IMR-90 (cell line): Measurements from ENCODE around the gene MCTP1. TPM values are rescaled to one million over a fixed set of nuclear protein-coding genes. Genes with fewer than 3 reads are reported as not detected.

Experiments used
- ATAC-seq: fragments of 200-7000 bp; cut with Tn5 transposase; 2 replicates; pipeline ENCODE4 v1.9.1; 2020; ENCODE audit warnings: low read depth, mild to moderate bottlenecking, moderate library complexity
- BruUV-seq: library from RNA; stranded (reverse); fragments of 400-500 nt; replicated peaks from 2 replicates; lab custom pipeline; 2021; lab: Mats Ljungman, UMichigan
- CTCF ChIA-PET: fragments of 300-600 bp; formaldehyde crosslinking; extraction: SDS; loops from one replicate; lab custom pipeline; 2021; ENCODE audit warnings: antibody characterized with exemption; lab: Yijun Ruan, JAX
- POLR2A ChIA-PET: fragments of 300-600 bp; sonication (Branson Sonifier 250); formaldehyde crosslinking; loops from one replicate; lab custom pipeline; 2022; ENCODE audit warnings: antibody characterized with exemption; ENCODE audit not compliant: unreplicated experiment; lab: Charles Lee
- DNase-seq: peaks from one replicate; pipeline ENCODE4 v3.0.0; 2013
- H2AFZ ChIP-seq: replicated peaks from 2 replicates; pipeline ENCODE3; 2013; ENCODE audit warnings: low read length, mild to moderate bottlenecking; ENCODE audit not compliant: poor library complexity
- H2AK5ac ChIP-seq: 2 replicates; pipeline ENCODE4 v1.6.1; 2013; ENCODE audit warnings: low read depth, low read length, inconsistent platforms
- H2AK9ac ChIP-seq: replicated peaks from 2 replicates; pipeline ENCODE3; 2013; ENCODE audit warnings: mild to moderate bottlenecking, low read depth, low read length, moderate library complexity; ENCODE audit not compliant: poor library complexity
- H2BK120ac ChIP-seq: 2 replicates; pipeline ENCODE4 v1.6.1; 2013; ENCODE audit warnings: low read depth, low read length, inconsistent platforms
- H2BK15ac ChIP-seq: 3 replicates; pipeline ENCODE4 v1.6.1; 2013; ENCODE audit warnings: low read depth, low read length, inconsistent platforms
- H2BK20ac ChIP-seq: 2 replicates; pipeline ENCODE4 v1.6.1; 2013; ENCODE audit warnings: low read depth, mild to moderate bottlenecking, inconsistent platforms, low read length, moderate library complexity
- H2BK5ac ChIP-seq: 2 replicates; pipeline ENCODE4 v1.6.1; 2013; ENCODE audit warnings: mild to moderate bottlenecking, low read depth, low read length, inconsistent platforms; ENCODE audit not compliant: poor library complexity, severe bottlenecking
- H3K14ac ChIP-seq: replicated peaks from 2 replicates; pipeline ENCODE4 v1.6.1; 2013; ENCODE audit warnings: low read depth, low read length, inconsistent platforms
- H3K18ac ChIP-seq: 2 replicates; pipeline ENCODE4 v1.6.1; 2013; ENCODE audit warnings: low read depth, low read length, control low read depth
- H3K23ac ChIP-seq: 2 replicates; pipeline ENCODE4 v1.6.1; 2013; ENCODE audit warnings: low read depth, low read length, inconsistent platforms
- H3K27ac ChIP-seq: 2 replicates; pipeline ENCODE4 v1.5.1; 2013; ENCODE audit warnings: mild to moderate bottlenecking, control low read depth, low read length; ENCODE audit not compliant: insufficient read depth
- H3K27me3 ChIP-seq: 2 replicates; pipeline ENCODE4 v1.6.1; 2013; ENCODE audit warnings: low read length; ENCODE audit not compliant: control insufficient read depth, insufficient read depth
- H3K36me3 ChIP-seq: 2 replicates; pipeline ENCODE4 v1.6.1; 2013; ENCODE audit warnings: low read length, mixed read lengths; ENCODE audit not compliant: control insufficient read depth, insufficient read depth
- H3K4ac ChIP-seq: 2 replicates; pipeline ENCODE4 v1.6.1; 2013; ENCODE audit warnings: low read depth, low read length, inconsistent platforms
- H3K4me1 ChIP-seq: 2 replicates; pipeline ENCODE4 v1.6.1; 2013; ENCODE audit warnings: low read length, mixed read lengths; ENCODE audit not compliant: control insufficient read depth, insufficient read depth
- H3K4me2 ChIP-seq: 2 replicates; pipeline ENCODE4 v1.6.1; 2013; ENCODE audit warnings: low read depth, mild to moderate bottlenecking, control low read depth, low read length, moderate library complexity
- H3K4me3 ChIP-seq: 2 replicates; pipeline ENCODE4 v1.5.1; 2013; ENCODE audit warnings: low read depth, mild to moderate bottlenecking, control low read depth, low read length, moderate library complexity; ENCODE audit not compliant: insufficient read depth
- H3K56ac ChIP-seq: 2 replicates; pipeline ENCODE4 v1.6.1; 2013; ENCODE audit warnings: low read length, inconsistent platforms; ENCODE audit not compliant: insufficient read depth; ENCODE audit errors: extremely low read depth
- H3K79me1 ChIP-seq, 2 experiments: 2 replicates each; pipeline ENCODE4 v1.6.1; 2013; ENCODE audit warnings: low read length in 2 of 2, inconsistent platforms in 1 of 2, low read depth in 1 of 2
- H3K9ac ChIP-seq: 2 replicates; pipeline ENCODE4 v1.6.1; 2013; ENCODE audit warnings: low read depth, low read length, control low read depth
- H3K9me1 ChIP-seq: 2 replicates; pipeline ENCODE4 v1.6.1; 2013; ENCODE audit warnings: low read length, inconsistent platforms; ENCODE audit not compliant: insufficient read depth
- H3K9me3 ChIP-seq: 2 replicates; pipeline ENCODE4 v1.6.1; 2013; ENCODE audit warnings: low read length; ENCODE audit not compliant: control insufficient read depth, insufficient read depth
- H4K20me1 ChIP-seq: 2 replicates; pipeline ENCODE4 v1.6.1; 2013; ENCODE audit warnings: low read length, inconsistent platforms; ENCODE audit not compliant: insufficient read depth
- H4K5ac ChIP-seq: 2 replicates; pipeline ENCODE4 v1.6.1; 2013; ENCODE audit warnings: mild to moderate bottlenecking, low read depth, low read length, control low read depth
- H4K8ac ChIP-seq, 2 experiments: 2 replicates each; pipeline ENCODE4 v1.6.1; 2013; ENCODE audit warnings: low read depth in 2 of 2, low read length in 2 of 2, control low read depth in 1 of 2, inconsistent platforms in 1 of 2
- H4K91ac ChIP-seq: 2 replicates; pipeline ENCODE4 v1.6.1; 2013; ENCODE audit warnings: low read depth, low read length, inconsistent platforms; ENCODE audit not compliant: insufficient read depth
- BHLHE40 ChIP-seq: fragments of 150-350 bp; IDR thresholded peaks from 2 replicates; pipeline ENCODE4 v1.6.1; 2016; ENCODE audit warnings: mild to moderate bottlenecking, low read depth, low read length
- CEBPB ChIP-seq: IDR thresholded peaks from 2 replicates; pipeline ENCODE4 v1.6.1; 2012; ENCODE audit warnings: low read depth, low read length, improper control_type of control experiment
- CHD1 ChIP-seq: IDR thresholded peaks from 2 replicates; pipeline ENCODE4 v1.6.1; 2012; ENCODE audit warnings: low read depth, low read length, improper control_type of control experiment
- CTCF ChIP-seq: conservative IDR thresholded peaks from 2 replicates; pipeline ENCODE4 v1.5.1; 2012; ENCODE audit warnings: mild to moderate bottlenecking, low read depth, low read length, improper control_type of control experiment
- MXI1 ChIP-seq: IDR thresholded peaks from 2 replicates; pipeline ENCODE4 v1.6.1; 2012; ENCODE audit warnings: low read depth, mild to moderate bottlenecking, low read length, moderate library complexity, borderline replicate concordance
- POLR2A ChIP-seq: IDR thresholded peaks from 2 replicates; pipeline ENCODE4 v1.6.1; 2012; ENCODE audit warnings: mild to moderate bottlenecking, low read depth, low read length
- RFX5 ChIP-seq: IDR thresholded peaks from 2 replicates; pipeline ENCODE4 v1.8.0; 2012; ENCODE audit warnings: low read depth, mild to moderate bottlenecking, low read length, moderate library complexity
- WGBS, 2 experiments: methylation state at CpG; one replicate each; pipeline versions ENCODE4 v1.1.5 to v1.1.7; 2013; ENCODE audit warnings: missing lambda C conversion rate in 2 of 2; ENCODE audit not compliant: insufficient read length in 1 of 2; ENCODE audit errors: extremely low coverage in 2 of 2; 5-methylcytosine and 5-hydroxymethylcytosine counted together
- dilution Hi-C: fragments of 300-500 bp; cut with HindIII; formaldehyde crosslinking; loops from one replicate; pipeline ENCODE4 v1.14.3; 2018; ENCODE audit warnings: low sequenced_read_pairs; ENCODE audit not compliant: unreplicated experiment
- in situ Hi-C: fragments of 300-500 bp; cut with MboI; formaldehyde crosslinking; loops from 3 replicates; pipeline ENCODE4 v1.14.3; 2019; ENCODE audit warnings: low sequenced_read_pairs, inconsistent platforms, mixed read lengths
- intact Hi-C: fragments of 100-400 bp; cut with micrococcal nuclease; formaldehyde crosslinking; loops from 2 replicates; pipeline ENCODE4 v1.10.0; 2022
- polyA plus RNA-seq, 3 experiments: library from polyadenylated mRNA; depleted of rRNA; stranded (reverse); fragments of >200 nt; gene quantifications; 2 replicates each; pipeline ENCODE4 v1.2.3, GENCODE V29; 2012; ENCODE audit warnings: low replicate concordance in 1 of 3
- total RNA-seq: library from RNA; depleted of rRNA; stranded (reverse); fragments of >200 nt; gene quantifications from 2 replicates; pipeline ENCODE4 v1.2.3, GENCODE V29; 2012

The MCTP1 gene
- total and polyA plus RNA-seq, 2 of the 4 experiments (the other 2 are of a cell fraction): 0.21 TPM; not detected in 1

GRCh38 chr5:95151694-95152093 lies 133.2 kb downstream of the MCTP1 start:
- Histone ChIP-seq H3K4me3 (no peak overlapping the region), H3K36me3 (no peaks in the 10 kb centered on the region), H3K18ac (no peak overlapping the region), H3K9ac (no peak overlapping the region), H4K5ac (no peak overlapping the region), H3K4me1 (no peaks in the 10 kb centered on the region), H3K4ac (no peak overlapping the region), H3K56ac (no peak overlapping the region), H3K9me3 (no peaks in the 10 kb centered on the region), H2BK20ac (no peak overlapping the region), H4K20me1 (no peaks in the 10 kb centered on the region), H2AFZ (no peak overlapping the region), H3K9me1 (no peaks in the 10 kb centered on the region), H2BK120ac (no peak overlapping the region), H3K23ac (no peak overlapping the region), H2AK5ac (no peak overlapping the region), H2BK15ac (no peak overlapping the region), H3K14ac (no peak overlapping the region), H3K27ac (no peak overlapping the region), H4K91ac (no peak overlapping the region), H2BK5ac (no peak overlapping the region), H3K27me3 (no peaks in the 10 kb centered on the region), H3K4me2 (no peak overlapping the region), H4K8ac (no peak overlapping the region), H3K79me1 (no peaks in the 10 kb centered on the region), H2AK9ac (no peak overlapping the region)
- 100% methylated on average over 1 of the region's 4 CpGs; no CpG with 5 or more reads in 1 of the 2 experiments for WGBS, 2 experiments
- ATAC-seq: no peak
- no peak for DNase-seq
- dilution Hi-C loops: no loop called here
- in situ Hi-C loops: no loop called here
- TF ChIP-seq CHD1 (no peak), RFX5 (no peak), MXI1 (no peak), CTCF (no peak), CEBPB (no peak), POLR2A (no peak), BHLHE40 (no peak)
- no TSS peak for BruUV-seq
- ChIA-PET CTCF (no interaction called here), POLR2A (no interaction called here)
- intact Hi-C loops: no loop called here
